Stomach smooth muscle (tissue), 2 donors: ENCODE results near the gene RPGR.

Experiments used
- H3K27ac ChIP-seq: one replicate; pipeline ENCODE4 v1.7.0; 2013; ENCODE audit warnings: mild to moderate bottlenecking, low read length, inconsistent platforms
- H3K27me3 ChIP-seq, 2 donors: one replicate each; pipeline ENCODE4 v1.7.0; 2013; ENCODE audit warnings: low read length in 2 of 2; ENCODE audit not compliant: insufficient read depth in 2 of 2, control insufficient read depth in 1 of 2
- H3K36me3 ChIP-seq, 2 donors: one replicate each; pipeline ENCODE4 v1.7.0; 2013; ENCODE audit warnings: low read length in 2 of 2; ENCODE audit not compliant: control insufficient read depth in 2 of 2, insufficient read depth in 2 of 2
- H3K4me1 ChIP-seq: one replicate; pipeline ENCODE4 v1.7.0; 2013; ENCODE audit warnings: low read length; ENCODE audit not compliant: control insufficient read depth, insufficient read depth
- H3K4me3 ChIP-seq, 2 donors: one replicate each; pipeline ENCODE4 v1.7.0; 2013; ENCODE audit warnings: low read length in 2 of 2
- H3K9ac ChIP-seq, 2 donors: one replicate each; pipeline ENCODE4 v1.7.0; 2013; ENCODE audit warnings: low read length in 2 of 2, mild to moderate bottlenecking in 1 of 2
- H3K9me3 ChIP-seq, 2 donors: one replicate each; pipeline ENCODE4 v1.7.0; 2013; ENCODE audit warnings: low read length in 2 of 2; ENCODE audit not compliant: control insufficient read depth in 2 of 2
- donor health status: healthy.
- donor health status: Pancreatic carcinoma.

Gene RPGR

DNA sequence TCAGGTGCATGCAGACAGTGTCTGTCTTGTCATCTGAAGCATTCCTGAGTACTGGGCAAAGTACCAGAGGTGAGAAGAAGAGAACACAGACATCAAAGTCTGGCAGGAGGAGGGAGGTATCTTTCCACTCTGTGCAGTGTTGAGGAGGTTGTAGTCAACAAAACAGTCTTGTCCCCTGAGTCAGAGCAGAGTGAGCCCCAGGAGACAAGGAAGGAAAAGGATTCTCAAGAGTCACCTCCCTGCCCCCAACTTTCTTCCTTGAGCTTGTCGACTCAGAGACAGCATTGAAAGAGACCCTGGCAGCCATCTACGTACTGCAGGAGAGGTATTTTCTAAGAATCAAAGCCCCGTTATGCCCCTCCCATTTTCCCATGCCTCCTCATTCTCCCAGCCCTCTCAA lies 102.2 kb downstream of the RPGR start:
- Histone ChIP-seq H3K36me3 (no peaks in the 10 kb centered on the region), H3K27me3 (peaks cover 0 to 5% of the 10 kb centered on the region in 2 donors), H3K9ac (no peak overlapping the region), H3K9me3 (no peaks in the 10 kb centered on the region), H3K4me1 (no peaks in the 10 kb centered on the region), H3K4me3 (peak overlapping the region in 1 of 2 donors; percentile 31), H3K27ac (no peak overlapping the region)

DNA sequence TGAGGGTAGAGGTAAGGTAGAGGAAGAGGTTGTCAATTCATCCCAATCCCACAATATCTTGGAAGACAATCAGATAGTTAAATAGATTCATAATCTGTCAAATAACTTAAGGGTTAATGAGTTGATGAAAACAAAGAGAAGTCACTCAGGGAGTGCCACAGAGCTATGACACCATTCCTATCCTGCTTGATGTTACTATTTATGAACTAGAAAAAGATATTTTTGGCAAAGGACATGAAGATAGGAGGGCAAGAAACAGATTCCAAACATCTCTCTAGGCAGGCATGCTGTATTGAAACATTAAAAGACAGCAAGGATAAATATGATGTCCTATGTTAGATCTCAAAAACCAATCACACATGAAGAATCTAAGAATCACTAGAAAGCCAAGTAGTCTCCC lies 103.1 kb downstream of the RPGR start:
- Histone ChIP-seq H3K36me3 (no peaks in the 10 kb centered on the region), H3K4me1 (peaks cover 9% of the 10 kb centered on the region), H3K27ac (no peak overlapping the region), H3K27me3 (peaks cover 0 to 5% of the 10 kb centered on the region in 2 donors), H3K9me3 (no peaks in the 10 kb centered on the region), H3K9ac (no peak overlapping the region), H3K4me3 (no peak overlapping the region)

DNA sequence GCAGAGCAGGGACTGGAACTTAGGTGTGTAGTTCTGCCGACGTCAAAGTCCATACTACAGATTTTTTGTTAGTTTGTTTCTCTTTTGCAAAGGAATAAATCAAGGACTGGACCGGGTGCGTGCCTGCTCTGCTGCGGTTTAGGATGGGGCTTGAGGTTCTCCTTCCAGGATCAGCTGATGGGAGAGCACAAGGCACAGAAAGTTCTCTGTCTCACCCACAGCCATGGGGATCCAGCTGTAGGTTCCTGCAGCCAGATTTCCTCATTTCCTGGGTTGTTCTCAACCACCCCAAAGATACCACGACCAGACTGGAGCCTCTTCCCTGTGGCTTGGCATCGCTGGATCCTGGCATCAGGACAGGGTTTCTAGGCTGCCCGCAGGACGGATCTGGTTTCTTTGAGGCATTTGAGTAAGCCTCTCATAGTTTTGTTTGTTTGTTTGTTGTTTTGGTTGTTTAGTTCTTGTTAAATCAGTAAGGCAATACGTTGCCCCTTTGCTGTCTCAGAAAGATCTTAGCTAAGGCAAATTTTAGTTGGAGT lies 105.8 kb downstream of the RPGR start:
- Histone ChIP-seq H3K27ac (no peak overlapping the region), H3K4me1 (peaks cover 9% of the 10 kb centered on the region), H3K36me3 (no peaks in the 10 kb centered on the region), H3K27me3 (peaks cover 0 to 8% of the 10 kb centered on the region in 2 donors), H3K4me3 (peak overlapping the region; percentile 72), H3K9ac (no peak overlapping the region), H3K9me3 (no peaks in the 10 kb centered on the region)

DNA sequence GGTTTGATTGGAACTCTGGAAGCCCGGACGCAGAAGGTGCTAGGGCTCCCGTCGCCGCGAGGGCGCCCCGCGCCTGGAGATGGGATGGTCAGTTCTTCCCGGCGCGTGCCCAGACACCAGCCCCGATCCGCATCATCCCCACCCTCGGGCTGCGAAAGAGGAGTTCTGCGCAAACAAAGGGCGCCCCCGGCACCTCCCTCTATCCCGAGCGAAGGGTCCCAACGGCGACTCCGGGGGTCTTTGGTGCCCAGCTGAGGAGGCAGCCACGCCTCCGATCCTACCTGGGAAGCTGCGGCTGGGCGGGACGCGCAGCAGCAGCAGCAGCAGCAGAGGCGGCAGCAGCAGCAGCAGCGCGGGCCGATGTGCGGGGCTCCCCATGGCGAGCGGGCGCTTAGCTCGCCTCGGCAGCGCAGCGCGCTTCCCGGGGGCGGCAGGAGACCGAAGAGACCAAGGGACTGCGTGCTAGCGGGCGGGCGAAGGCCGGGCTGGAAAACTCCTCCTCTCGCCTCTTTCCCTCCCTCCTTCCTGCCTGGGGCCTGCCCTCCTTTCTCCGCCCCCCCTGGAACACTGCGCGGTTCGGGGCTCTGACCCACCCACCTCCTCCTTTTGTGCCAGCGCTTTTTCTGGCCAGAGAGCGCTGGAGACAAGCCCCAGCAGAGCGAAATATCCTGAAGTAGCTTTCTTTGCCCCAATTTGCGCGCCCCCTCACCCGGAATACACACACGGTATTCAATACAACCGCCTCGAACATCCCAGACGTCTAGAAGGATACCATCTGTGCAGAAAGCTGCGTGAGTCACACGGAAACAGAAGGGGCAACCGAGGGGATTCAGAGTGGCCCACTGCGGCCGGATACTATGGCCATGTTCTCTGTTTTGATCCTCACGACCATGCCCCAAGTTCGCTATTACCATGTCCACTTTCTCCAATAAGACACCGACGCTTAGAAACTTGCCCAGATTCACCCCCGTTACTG lies 106.6 kb downstream of the RPGR start, which contains the start of gene SRPX:
Gene SRPX, minus strand, starts transcription at position 457 of the 976 bp plus-strand sequence. Its CDS starts 79 bp downstream, at position 378.
- no peak within 1 kb of the TSS for H3K27ac ChIP-seq
- no peaks in the 10 kb centered on the region for H3K9me3 ChIP-seq
- H3K4me3 ChIP-seq, result peak within 1 kb of the TSS; percentile 72
- no peaks in the 10 kb centered on the region for H3K36me3 ChIP-seq
- H3K9ac ChIP-seq, result peak within 1 kb of the TSS; percentile 21 to 53
- H3K4me1 ChIP-seq, result peaks cover 9% of the 10 kb centered on the region
- peaks cover 0 to 10% of the 10 kb centered on the region in 2 donors for H3K27me3 ChIP-seq

DNA sequence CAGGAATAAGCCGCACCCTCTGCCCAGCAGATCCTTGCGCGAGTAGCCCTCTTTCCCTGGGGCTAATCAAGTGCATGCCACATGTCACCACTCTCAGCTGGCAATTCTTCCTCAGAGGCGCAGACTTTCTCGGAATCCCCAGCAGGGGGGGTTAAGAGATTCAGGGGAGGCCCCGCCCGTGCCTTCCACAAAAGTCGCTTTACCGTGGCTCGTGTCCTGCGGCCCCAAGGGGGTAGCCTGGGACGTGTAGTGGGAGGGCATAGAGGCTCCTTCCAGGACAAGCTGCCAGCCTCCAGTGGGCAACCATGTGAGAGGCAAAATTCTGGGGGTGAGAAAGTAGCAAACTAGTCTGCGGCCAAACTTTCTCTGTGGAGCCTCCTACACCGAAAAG lies 107.3 kb downstream of the RPGR start:
- H3K27me3 ChIP-seq, result peaks cover 0 to 10% of the 10 kb centered on the region in 2 donors
- no peaks in the 10 kb centered on the region for H3K36me3 ChIP-seq
- H3K9ac ChIP-seq, result peak overlapping the region in 1 of 2 donors; percentile 53
- H3K27ac ChIP-seq, result no peak overlapping the region
- peaks cover 9% of the 10 kb centered on the region for H3K4me1 ChIP-seq
- H3K9me3 ChIP-seq, result no peaks in the 10 kb centered on the region
- peak overlapping the region; percentile 72 for H3K4me3 ChIP-seq
